Retinal pigment epithelial cell (primary cell): ENCODE results near the gene TIMM50.
"Not testable (repeated sequence)": the region's sequence is repeated elsewhere in the genome, so short reads cannot be mapped to it uniquely, and the experiment has no call there.

Experiments
- DNase-seq: peaks from one replicate; pipeline ENCODE4 v3.0.0-alpha.2; 2010; ENCODE audit warnings: low read depth
- H3K4me3 ChIP-seq: 2 replicates; pipeline ENCODE4 v1.5.1; 2011; ENCODE audit warnings: mild to moderate bottlenecking, low read length, control low read depth, moderate library complexity
- CTCF ChIP-seq: conservative IDR thresholded peaks from 2 replicates; pipeline ENCODE4 v1.5.1; 2011; ENCODE audit warnings: low read depth, low read length, control low read depth, inconsistent platforms

TIMM50 gene

GRCh38 chr19:39471756-39472536 is 8.7 kb upstream of the TIMM50 start:
- no peak overlapping the region for H3K4me3 ChIP-seq
- no peak for DNase-seq
- TF ChIP-seq CTCF, result no peak

DNA sequence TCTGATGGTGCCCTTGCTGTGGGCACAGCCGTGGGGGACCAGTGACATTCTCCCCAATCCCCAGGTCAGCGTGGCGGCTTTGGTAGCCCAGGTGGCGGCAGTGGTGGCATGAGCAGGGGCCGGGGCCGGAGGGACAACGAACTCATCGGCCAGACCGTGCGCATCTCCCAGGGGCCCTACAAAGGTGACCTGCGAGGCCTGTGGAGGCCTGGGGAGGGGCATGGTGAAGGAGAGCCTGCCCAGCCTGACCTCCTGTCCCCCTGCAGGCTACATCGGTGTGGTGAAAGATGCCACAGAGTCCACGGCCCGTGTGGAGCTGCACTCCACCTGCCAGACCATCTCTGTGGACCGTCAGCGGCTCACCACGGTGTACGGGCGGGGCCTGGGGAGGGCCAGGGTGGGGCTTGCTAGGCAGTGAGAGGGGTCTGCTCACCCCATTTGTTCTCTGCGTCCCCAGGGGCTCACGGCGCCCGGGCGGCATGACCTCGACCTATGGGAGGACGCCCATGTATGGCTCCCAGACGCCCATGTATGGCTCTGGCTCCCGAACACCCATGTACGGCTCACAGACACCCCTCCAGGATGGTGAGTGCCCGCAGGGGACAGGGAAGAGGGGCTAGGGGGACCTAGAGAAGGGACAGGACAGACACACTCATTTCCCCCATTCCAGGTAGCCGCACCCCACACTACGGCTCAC is 7.7 kb upstream of the TIMM50 start:
- TF ChIP-seq CTCF, result no peak
- DNase-seq, result no peak
- H3K4me3 ChIP-seq, result no peak overlapping the region

DNA sequence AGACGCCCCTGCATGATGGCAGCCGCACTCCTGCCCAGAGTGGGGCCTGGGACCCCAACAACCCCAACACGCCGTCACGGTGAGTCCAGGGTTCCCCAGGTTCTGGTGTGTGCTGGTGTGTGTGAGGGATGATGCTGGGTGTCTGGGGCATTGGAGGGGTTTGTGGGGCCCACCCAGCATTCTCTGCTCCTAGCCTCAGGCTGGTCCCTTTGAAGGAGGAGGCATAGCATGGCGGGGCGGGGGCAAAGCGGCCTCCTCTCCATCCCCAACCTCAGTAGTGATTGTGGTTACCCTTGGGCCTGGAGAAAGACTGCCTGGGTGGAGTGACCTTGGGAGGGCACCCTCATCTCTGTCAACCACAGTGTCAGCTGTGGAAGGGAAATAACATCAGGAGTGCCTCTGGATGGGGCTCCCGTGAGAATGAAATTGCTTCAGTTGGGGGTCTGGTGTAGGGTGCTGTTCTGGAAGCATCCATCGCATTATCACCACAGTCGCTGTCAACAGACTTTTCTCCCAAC is 7.1 kb upstream of the TIMM50 start:
- no peak overlapping the region for H3K4me3 ChIP-seq

DNA sequence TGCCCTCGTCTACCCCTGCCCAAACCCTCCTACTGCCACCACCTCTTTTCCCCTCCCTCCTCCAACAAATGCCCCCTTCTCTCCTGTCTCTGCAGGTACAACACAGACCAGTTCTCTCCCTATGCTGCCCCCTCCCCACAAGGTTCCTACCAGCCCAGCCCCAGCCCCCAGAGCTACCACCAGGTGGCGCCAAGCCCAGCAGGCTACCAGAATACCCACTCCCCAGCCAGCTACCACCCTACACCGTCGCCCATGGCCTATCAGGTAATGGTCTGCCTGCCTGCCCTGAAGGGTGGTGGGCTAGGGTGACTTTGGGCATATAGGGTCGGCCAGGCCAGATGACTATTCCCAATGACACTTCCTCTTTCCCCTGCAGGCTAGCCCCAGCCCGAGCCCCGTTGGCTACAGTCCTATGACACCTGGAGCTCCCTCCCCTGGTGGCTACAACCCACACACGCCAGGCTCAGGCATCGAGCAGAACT is 6.5 kb upstream of the TIMM50 start:
- peak; percentile 97 for TF ChIP-seq CTCF
- DNase-seq, result no peak
- no peak overlapping the region for H3K4me3 ChIP-seq

More for the DNA sequence above, 7.1 kb upstream of the TIMM50 start:
- no peak for DNase-seq
- TF ChIP-seq CTCF, result no peak

- no peak overlapping the region for H3K4me3 ChIP-seq
- TF ChIP-seq CTCF, result no peak
- no peak for DNase-seq
These were observed 4.9 kb upstream of the TIMM50 start for GRCh38 chr19:39475748-39476147.

DNA sequence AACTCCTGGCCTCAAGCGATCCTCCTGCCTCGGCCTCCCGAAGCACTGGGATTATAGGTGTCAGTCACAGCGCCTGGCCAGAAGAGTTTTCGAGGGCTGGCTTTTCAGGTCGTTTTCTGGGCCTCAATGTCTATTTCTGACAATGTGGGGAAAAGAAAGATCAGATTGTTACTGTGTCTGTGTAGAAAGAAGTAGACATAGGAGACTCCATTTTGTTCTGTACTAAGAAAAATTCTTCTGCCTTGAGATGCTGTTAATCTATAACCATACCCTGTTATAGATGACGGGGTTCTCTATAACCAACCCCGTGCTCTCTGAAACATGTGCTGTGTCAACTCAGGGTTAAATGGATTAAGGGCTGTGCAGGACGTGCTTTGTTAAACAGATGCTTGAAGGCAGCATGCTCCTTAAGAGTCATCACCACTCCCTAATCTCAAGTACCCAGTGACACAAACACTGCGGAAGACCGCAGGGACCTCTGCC is 1.3 kb upstream of the TIMM50 start:
- DNase-seq, H3K4me3 ChIP-seq: not testable (repeated sequence)

GRCh38 chr19:39479916-39480315 is 722 bp upstream of the TIMM50 start:
- TF ChIP-seq CTCF, result no peak
- DNase-seq, result no peak

More at GRCh38 chr19:39479916-39480315, 722 bp upstream of the TIMM50 start:
- peak overlapping the region; percentile 98 for H3K4me3 ChIP-seq
